8988T (cell line): ENCODE measurements around the gene CST8.

Experiments
- DNase-seq: peaks from one replicate; pipeline ENCODE4 v3.0.0; 2011

The CST8 gene

DNA sequence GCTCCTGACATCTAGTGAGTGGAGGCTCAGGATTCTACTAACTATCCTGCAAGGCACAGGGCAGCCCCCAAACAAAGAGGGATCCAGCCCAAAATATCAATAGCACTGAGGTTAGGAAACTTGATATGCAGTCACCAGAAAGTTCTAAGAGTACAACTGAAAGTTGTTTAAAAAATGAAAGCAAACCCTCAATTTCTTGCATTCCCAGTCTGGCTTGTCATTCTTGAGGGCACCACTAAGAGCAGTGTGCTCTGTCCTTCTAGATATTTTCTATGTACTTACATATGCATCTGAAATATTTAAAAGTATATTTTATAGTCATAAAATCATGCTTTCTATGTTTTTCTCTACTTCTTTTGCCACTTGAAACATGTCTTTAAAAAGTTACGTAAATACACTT, 35.9 kb downstream of the CST8 start:
- no peak for DNase-seq

DNA sequence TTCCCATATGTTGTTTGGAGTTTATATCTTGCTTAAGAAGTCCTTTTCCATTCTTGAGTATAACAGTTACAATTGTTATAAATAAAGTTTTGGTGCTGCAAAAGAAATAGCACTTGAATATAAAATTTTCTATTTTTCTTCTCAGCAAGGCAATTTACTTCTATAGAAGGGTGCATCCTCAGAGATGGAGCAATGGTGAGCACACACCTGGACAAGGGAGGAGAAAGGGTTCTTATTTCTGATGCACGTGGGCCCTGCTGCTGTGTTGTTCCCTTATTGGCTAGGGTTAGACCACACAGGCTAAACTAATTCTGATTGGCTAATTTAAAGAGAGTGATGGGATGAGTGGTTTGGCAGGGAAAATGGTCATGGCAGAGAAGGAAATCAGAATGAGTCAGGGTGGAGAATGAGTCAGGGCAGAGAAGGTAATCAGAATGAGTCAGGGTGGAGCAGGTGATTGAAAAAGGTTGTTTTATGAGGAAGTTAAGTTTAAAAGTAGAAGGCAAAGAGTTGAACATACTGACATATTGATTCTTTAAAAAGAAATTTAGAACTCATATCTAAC, 38.0 kb downstream of the CST8 start:
- no peak for DNase-seq

- no peak for DNase-seq
These were observed 40.1 kb downstream of the CST8 start for GRCh38 chr20:23530937-23531567.

- DNase-seq: no peak
These were observed 41.6 kb downstream of the CST8 start for GRCh38 chr20:23532533-23532932.

- DNase-seq: no peak
These were observed 42.2 kb downstream of the CST8 start for GRCh38 chr20:23533161-23533560.

- DNase-seq: no peak
These were observed 44.1 kb downstream of the CST8 start for GRCh38 chr20:23534801-23535593.

GRCh38 chr20:23536328-23536974, 45.5 kb downstream of the CST8 start:
- no peak for DNase-seq

GRCh38 chr20:23537030-23537429, 46.1 kb downstream of the CST8 start:
- DNase-seq: no peak

DNA sequence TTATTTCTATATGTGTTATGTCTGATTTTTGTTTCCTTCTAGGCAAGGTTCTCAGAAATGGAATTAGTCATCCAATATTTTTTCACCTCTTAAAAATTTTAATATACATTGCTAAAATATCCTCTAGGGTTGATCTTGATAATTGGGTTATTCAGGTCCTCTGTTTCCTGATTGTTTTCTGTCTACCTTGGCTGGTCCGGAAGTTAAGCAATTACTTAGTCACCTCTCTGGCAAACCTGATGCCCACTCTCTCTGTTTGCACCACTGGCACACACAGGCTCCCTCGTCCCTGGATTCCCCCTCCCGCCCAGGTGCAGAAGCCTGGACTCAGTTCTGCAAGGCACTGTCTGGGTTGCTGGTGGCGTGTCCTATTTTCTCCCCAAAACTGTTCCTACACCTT, 49.7 kb downstream of the CST8 start:
- no peak for DNase-seq

DNA sequence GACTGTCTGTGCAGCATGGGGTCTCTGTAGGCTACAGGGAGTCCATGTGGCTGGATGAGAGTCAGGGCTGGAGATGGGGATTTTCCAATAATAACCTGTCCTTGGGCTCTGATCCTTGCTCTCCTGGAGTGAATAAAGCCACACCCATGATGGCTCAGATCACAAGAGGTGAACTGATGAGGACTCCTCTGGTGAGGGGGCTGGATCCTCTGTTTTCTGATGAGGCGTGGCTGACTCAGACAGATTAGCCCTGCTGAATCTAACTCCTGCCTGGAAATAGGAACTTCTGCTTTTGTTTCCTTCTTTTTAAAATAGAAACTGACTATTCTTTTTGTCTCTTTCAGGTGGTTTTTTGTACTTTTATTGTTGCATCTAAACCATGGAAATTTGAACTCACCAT, 50.4 kb downstream of the CST8 start:
- DNase-seq: no peak

DNA sequence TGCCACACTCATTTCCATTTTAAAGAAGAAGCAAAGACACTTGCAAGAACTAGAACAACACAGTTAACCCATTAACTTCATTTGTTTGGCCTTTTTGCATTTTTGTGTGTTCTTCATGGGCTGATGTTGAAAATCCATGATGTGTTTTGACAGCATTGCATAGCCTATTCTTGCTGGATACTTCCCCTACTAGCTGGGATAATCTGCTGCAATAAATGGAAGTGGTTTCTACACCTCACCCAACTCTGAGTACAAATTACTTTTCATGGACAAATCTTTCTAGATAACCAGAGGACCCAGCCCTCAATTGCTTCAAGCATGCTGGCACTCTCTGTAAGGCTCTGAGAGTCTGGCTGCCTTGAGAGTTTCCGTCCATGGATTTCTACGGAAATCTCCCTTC, 50.9 kb downstream of the CST8 start:
- no peak for DNase-seq

- no peak for DNase-seq
These were observed 51.9 kb downstream of the CST8 start for GRCh38 chr20:23542801-23543200.

DNA sequence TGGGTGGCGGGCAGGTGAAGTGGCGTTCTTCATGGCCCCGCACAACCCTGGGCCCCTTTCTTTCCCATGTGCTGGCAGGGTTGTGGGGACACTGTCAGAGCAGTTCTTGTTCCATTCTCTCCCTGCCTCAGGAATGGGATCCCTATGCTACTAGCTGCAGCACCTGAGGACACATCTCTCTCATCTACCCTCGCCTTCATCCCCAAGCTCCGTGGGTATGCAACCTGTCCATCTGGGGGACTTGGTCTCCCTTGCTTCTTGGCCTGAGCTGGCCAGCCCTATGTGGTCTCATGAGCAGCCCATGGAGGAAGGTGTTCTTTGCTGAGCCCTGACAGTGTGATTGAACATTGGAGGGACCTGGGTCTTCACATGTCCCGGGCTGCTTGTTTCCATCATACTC, 53.2 kb downstream of the CST8 start:
- no peak for DNase-seq
